Astrocyte (in vitro differentiated cells and primary cell): ENCODE measurements around the gene LOC128125822.

Source experiments
- DNase-seq: peaks from one replicate; pipeline ENCODE4 v3.0.0-alpha.2; 2010; ENCODE audit warnings: low read depth
- FAIRE-seq: peaks from 2 replicates; lab custom pipeline; 2011; peaks lifted over from hg19 to GRCh38; lab: Jason Lieb, UNC
- H2AFZ ChIP-seq: 2 replicates; pipeline ENCODE4 v1.6.0; 2012; ENCODE audit warnings: low read depth, low read length, inconsistent platforms
- H3K27ac ChIP-seq: 2 replicates; pipeline ENCODE4 v1.5.1; 2011; ENCODE audit warnings: low read depth, low read length, inconsistent platforms
- H3K27me3 ChIP-seq: 2 replicates; pipeline ENCODE4 v1.6.0; 2011; ENCODE audit warnings: low read length, inconsistent platforms; ENCODE audit not compliant: insufficient read depth
- H3K36me3 ChIP-seq: 2 replicates; pipeline ENCODE4 v1.5.1; 2011; ENCODE audit warnings: low read length, inconsistent platforms; ENCODE audit not compliant: insufficient read depth
- H3K4me1 ChIP-seq: 2 replicates; pipeline ENCODE4 v1.5.1; 2011; ENCODE audit warnings: low read length, inconsistent platforms; ENCODE audit not compliant: insufficient read depth
- H3K4me2 ChIP-seq: 2 replicates; pipeline ENCODE4 v1.6.0; 2012; ENCODE audit warnings: low read length, inconsistent platforms
- H3K4me3 ChIP-seq: 2 replicates; pipeline ENCODE4 v1.5.1; 2011; ENCODE audit warnings: low read depth, mild to moderate bottlenecking, low read length, inconsistent platforms; ENCODE audit not compliant: insufficient read depth
- H3K79me2 ChIP-seq: 2 replicates; pipeline ENCODE4 v1.6.0; 2012; ENCODE audit warnings: mild to moderate bottlenecking, low read length, inconsistent platforms; ENCODE audit not compliant: insufficient read depth
- H3K9ac ChIP-seq: 2 replicates; pipeline ENCODE4 v1.6.0; 2012; ENCODE audit warnings: mild to moderate bottlenecking, low read length, inconsistent platforms
- H3K9me3 ChIP-seq: 2 replicates; pipeline ENCODE4 v1.5.1; 2012; ENCODE audit warnings: low read depth, mild to moderate bottlenecking, low read length, inconsistent platforms; ENCODE audit not compliant: insufficient read depth
- H4K20me1 ChIP-seq: 2 replicates; pipeline ENCODE4 v1.6.0; 2012; ENCODE audit warnings: low read length, inconsistent platforms; ENCODE audit not compliant: insufficient read depth
- H3K27ac Mint-ChIP-seq: one replicate; pipeline ENCODE4 v1.8.0; 2021; ENCODE audit warnings: mild to moderate bottlenecking, mixed read lengths; ENCODE audit not compliant: unreplicated experiment
- H3K27me3 Mint-ChIP-seq: one replicate; pipeline ENCODE4 v1.8.0; 2021; ENCODE audit warnings: low read depth, mixed read lengths; ENCODE audit not compliant: unreplicated experiment
- H3K36me3 Mint-ChIP-seq: one replicate; pipeline ENCODE4 v1.8.0; 2021; ENCODE audit warnings: low read depth, mixed read lengths; ENCODE audit not compliant: unreplicated experiment
- H3K4me1 Mint-ChIP-seq: one replicate; pipeline ENCODE4 v1.8.0; 2021; ENCODE audit warnings: low read depth, mixed read lengths; ENCODE audit not compliant: unreplicated experiment
- H3K4me3 Mint-ChIP-seq: one replicate; pipeline ENCODE4 v1.8.0; 2021; ENCODE audit warnings: mild to moderate bottlenecking, moderate library complexity, mixed read lengths; ENCODE audit not compliant: unreplicated experiment
- H3K9me3 Mint-ChIP-seq: one replicate; pipeline ENCODE4 v1.8.0; 2021; ENCODE audit warnings: mild to moderate bottlenecking, mixed read lengths; ENCODE audit not compliant: unreplicated experiment
- EZH2 ChIP-seq: IDR thresholded peaks from 2 replicates; pipeline ENCODE4 v1.6.1; 2012; ENCODE audit warnings: mild to moderate bottlenecking, low read length, inconsistent platforms; ENCODE audit not compliant: insufficient read depth
- TF ChIP-seq, protein P1 (sequence below): IDR thresholded peaks from 2 replicates; pipeline ENCODE4 v1.5.1; 2011; ENCODE audit warnings: low read depth, mild to moderate bottlenecking, inconsistent platforms, low read length, moderate library complexity; ENCODE audit not compliant: insufficient read depth

LOC128125822 gene

DNA sequence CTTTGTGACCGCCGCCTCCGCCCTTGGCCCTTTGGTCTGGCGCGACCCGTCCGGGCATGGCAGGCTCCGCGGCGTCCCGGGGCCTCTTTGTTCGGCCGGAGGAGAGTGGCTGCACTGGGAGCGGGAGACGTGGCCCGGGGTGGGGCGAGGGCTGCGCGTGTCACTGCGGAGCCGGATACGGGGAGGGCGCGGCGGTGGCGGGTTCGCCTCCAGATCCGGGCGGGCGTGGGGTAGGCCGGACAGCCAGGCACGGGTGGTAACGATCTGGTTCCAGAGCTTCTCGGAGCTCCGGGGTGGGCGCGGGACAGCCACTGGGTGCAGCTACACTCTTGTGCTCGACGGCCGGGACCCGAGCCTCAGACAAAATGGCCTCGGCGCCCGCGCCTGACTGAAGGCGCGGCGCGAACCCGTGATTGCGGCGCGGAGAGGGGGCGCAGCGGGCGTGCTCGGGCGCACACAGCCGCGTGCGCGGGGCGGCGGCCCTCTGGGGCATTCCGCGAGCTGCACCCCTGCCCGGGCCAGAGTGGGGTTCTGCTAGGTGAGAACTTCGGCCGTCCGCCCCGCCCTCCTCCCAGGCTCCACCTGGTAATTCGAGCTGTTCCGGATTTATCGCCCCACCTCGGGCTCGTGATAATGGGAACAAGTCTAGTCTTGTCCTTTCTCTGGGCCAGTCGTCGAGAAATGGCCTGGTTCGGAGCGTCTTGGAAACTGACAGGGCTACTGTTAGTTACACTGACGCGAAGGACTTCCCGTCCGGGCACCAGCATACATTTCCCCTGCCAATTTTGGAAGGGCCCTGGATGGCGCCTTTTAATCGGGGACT is 1.0 kb downstream of the LOC128125822 start:
- Mint-ChIP-seq H3K36me3 (peaks cover 9% of the 10 kb centered on the region), H3K27ac (peak overlapping the region; percentile 100), H3K27me3 (no peaks in the 10 kb centered on the region), H3K9me3 (no peaks in the 10 kb centered on the region), H3K4me3 (peak overlapping the region; percentile 100), H3K4me1 (peaks cover 20% of the 10 kb centered on the region)
- H3K4me2 ChIP-seq, result peak overlapping the region; percentile 89
- H3K9me3 ChIP-seq, result no peaks in the 10 kb centered on the region
- no peak for FAIRE-seq
- peaks cover 46% of the 10 kb centered on the region for H4K20me1 ChIP-seq
- H3K27me3 ChIP-seq, result no peaks in the 10 kb centered on the region
- H3K4me3 ChIP-seq, result peak overlapping the region; percentile 80
- TF ChIP-seq, protein P1, sequence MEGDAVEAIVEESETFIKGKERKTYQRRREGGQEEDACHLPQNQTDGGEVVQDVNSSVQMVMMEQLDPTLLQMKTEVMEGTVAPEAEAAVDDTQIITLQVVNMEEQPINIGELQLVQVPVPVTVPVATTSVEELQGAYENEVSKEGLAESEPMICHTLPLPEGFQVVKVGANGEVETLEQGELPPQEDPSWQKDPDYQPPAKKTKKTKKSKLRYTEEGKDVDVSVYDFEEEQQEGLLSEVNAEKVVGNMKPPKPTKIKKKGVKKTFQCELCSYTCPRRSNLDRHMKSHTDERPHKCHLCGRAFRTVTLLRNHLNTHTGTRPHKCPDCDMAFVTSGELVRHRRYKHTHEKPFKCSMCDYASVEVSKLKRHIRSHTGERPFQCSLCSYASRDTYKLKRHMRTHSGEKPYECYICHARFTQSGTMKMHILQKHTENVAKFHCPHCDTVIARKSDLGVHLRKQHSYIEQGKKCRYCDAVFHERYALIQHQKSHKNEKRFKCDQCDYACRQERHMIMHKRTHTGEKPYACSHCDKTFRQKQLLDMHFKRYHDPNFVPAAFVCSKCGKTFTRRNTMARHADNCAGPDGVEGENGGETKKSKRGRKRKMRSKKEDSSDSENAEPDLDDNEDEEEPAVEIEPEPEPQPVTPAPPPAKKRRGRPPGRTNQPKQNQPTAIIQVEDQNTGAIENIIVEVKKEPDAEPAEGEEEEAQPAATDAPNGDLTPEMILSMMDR, result no peak
- no peak for TF ChIP-seq EZH2
- H3K9ac ChIP-seq, result peak overlapping the region; percentile 98
- H3K27ac ChIP-seq, result peak overlapping the region; percentile 97
- peaks cover 17% of the 10 kb centered on the region for H3K36me3 ChIP-seq
- H2AFZ ChIP-seq, result no peak overlapping the region
- H3K4me1 ChIP-seq, result peaks cover 14% of the 10 kb centered on the region
- peaks cover 59% of the 10 kb centered on the region for H3K79me2 ChIP-seq
- DNase-seq, result peak; percentile 64

DNA sequence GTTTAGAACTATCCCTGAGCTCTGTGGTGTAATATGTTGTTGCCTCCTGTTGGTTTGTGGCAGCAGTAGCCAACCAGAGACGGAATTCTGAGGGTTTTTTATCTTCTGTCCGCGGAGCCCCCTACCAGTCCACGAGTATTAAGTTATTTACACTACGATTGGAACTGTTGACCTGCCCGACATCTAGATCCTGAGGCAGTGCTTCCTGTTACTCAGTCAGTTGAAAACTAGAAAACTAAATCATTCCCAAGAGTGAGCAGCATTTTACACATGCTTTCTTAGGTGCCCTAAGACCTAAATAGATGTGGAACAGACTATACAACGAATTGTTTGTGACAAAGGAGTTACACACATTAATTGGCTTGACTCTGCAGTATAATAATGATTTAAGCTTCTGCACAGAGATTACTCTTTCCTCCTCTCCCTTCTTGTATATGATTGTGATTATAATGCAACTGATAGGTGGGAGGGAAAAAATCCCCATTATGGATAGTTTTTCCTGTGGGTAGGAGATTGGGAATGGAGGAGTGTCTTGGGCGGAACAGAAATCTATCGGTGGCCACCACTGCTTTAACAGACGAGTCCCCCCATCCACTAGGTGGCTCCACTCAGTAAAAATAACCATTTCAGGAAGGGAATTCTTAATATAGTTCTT is 1.7 kb downstream of the LOC128125822 start:
- Histone ChIP-seq H3K9me3 (no peaks in the 10 kb centered on the region), H3K36me3 (peaks cover 24% of the 10 kb centered on the region), H3K79me2 (peaks cover 65% of the 10 kb centered on the region), H3K27me3 (no peaks in the 10 kb centered on the region), H3K27ac (peak overlapping the region; percentile 97), H3K9ac (peak overlapping the region; percentile 98), H4K20me1 (peaks cover 46% of the 10 kb centered on the region), H3K4me1 (peaks cover 14% of the 10 kb centered on the region), H3K4me2 (peak overlapping the region; percentile 89), H3K4me3 (peak overlapping the region; percentile 80), H2AFZ (no peak overlapping the region)
- DNase-seq (peak; percentile 45), FAIRE-seq (no peak)
- H3K36me3 Mint-ChIP-seq, result peaks cover 9% of the 10 kb centered on the region
- H3K9me3 Mint-ChIP-seq, result no peaks in the 10 kb centered on the region
- peak overlapping the region; percentile 100 for H3K27ac Mint-ChIP-seq
- peaks cover 20% of the 10 kb centered on the region for H3K4me1 Mint-ChIP-seq
- no peak for TF ChIP-seq EZH2
- TF ChIP-seq, protein P1, result peak; percentile 68
- H3K27me3 Mint-ChIP-seq, result no peaks in the 10 kb centered on the region
- H3K4me3 Mint-ChIP-seq, result peak overlapping the region; percentile 100
